ENCODE data around the gene KIF18B.

KIF18B gene

GRCh38 chr17:44947461-44948314 is at the start of gene KIF18B:
TSS of gene KIF18B (minus strand) at chr17:44947773. CDS start at chr17:44936344, 11,429 bp downstream.
- FAIRE-seq = peak; percentile 97

GRCh38 chr17:44996304-44996703 is 48.7 kb upstream of the KIF18B start:
- no peak for FAIRE-seq

GRCh38 chr17:44995436-44996001 is 47.9 kb upstream of the KIF18B start:
- no peak for FAIRE-seq

DNA sequence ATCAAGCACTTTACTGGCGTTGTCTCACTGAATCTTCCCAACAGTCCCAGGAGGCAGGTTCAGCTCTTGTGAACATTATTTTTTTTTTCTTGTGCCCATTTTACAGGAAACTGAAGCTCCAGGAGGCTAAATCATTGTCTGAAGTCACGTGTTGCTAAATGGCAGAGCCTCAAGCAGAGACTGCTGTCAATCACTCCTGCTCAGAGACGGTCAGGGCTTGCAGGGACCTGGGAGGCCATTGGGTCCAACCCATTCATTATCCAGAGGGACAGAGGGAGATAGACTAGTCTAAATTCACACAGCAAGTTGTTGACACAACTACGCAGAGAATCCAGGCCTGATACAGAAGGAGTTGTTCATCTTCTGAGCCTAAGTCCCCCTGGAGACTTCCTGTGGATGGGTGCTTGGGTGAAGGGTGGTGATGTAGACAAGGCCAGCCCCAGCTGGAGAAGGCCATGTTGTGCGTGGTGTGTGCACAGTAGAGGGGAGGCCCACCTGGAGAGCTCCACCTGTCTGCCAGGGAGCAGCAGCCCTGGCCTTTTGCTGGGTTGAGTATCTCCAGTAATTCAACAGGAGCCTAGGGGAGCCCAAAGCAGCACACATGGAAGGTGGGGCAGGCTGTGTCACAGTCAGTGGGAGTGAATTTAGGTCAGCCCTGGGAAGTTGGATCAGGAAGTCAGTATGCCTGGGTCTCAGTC is 44.8 kb upstream of the KIF18B start:
- FAIRE-seq = no peak

- no peak for FAIRE-seq
Measured at GRCh38 chr17:44990994-44991393, 43.4 kb upstream of the KIF18B start.

GRCh38 chr17:44989552-44990138 is 42.1 kb upstream of the KIF18B start:
- no peak for FAIRE-seq

DNA sequence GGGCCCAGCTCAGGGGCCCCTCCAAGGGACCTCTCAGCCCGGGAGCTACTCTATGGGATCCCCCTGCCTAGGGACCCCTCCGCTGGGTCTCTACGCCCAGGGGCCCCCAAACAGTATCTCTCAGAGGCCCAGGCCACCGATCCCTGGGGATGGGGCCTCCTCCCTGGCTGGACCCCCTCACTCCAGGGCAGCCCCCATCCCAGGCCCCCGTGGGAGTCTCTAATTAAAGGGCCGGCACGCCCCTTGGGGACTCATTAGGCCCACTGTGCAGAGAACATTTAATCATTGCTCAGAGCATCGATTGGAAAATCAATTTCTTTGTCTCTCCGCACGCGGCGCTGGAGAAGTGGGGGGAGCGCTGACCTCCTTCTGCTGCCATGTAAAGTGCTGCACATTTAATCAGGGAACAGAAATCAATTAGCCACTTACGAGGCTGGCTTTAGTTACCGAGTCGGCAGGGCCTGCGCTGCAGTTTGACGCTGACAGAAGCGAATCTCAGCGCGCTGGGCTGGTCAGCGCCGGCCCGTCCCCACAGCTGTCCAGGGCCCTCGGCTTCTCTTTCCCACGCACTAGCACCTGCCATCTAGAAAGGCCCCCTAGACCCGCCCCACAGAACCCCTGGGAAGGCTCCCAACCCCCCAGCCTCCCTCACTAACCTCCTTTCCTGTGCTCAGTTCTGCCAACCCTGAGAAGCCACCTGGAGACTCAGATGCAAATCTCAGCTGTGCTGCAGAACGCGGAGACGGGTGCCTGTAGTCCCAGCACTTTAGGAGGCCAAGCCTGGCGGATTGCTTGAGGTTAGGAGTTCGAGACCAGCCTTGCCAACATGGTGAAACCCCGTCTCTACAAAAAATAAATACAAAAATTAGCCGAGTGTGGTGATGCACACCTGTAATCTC is 40.7 kb upstream of the KIF18B start:
- FAIRE-seq = no peak

- FAIRE-seq = no peak
Measured at GRCh38 chr17:44983563-44983962, 36.0 kb upstream of the KIF18B start.

DNA sequence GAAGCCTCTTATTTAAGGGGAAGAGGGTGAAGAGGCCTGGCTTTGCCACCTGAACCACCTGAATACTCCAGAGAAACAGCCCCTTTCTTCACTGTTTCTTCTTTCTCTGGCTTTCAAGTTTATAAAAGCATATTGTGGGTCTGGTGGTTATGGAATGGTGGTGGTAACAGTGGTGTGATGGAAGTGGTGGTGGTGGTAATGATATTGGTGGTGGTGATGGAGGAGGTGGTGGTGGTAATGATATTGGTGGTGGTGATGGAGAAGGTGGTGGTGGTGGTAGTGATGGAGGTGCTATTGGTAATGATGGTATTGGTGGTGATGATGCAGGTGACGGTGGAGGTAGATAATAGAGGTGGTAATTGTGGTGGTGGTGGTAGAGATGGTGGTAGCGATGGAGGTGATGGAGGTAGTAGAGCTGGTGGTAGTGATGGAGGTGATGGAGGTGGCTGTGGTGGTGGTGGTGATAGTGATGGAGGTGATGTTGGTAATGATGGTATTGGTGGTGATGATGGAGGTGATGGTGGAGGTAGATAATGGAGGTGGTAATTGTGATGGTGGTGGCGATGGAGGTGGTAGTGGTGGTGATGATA is 34.6 kb upstream of the KIF18B start:
- FAIRE-seq = no peak

DNA sequence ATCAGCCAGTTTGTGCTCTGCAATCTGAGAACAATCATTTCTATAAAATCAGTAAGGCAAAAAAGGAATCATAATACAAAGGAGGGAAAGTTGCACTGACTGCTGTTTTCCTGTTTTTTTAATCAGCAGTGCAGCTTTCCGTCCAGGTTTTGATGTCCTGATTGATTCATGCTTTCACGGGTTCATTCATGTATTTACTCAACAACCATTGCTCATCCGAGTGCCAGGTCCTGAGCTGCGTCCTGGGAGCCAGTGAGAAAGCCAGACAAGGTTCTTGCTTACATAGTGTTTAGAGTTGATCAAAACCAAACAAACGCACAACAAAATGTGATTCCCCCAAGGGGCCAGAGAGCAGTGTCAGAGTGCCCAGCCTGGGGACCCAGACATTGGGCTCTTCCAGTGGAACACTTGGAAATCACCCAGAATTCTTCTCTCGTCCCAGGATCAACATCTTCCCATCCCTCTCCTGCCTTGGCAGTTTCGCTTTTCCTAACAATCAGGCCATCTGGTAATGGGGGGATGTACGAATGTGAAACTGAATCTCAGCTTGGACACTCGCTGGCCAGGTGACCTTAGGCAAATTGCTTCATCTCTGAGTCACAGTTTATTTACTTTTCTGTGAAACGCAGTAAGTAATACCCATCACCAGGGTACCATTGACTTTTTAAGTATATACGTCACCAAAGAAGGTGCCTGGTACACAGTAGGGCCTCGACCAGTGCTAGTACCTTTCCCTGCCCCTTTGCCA is 33.8 kb upstream of the KIF18B start:
- FAIRE-seq = no peak

- FAIRE-seq = no peak
Measured at GRCh38 chr17:44979426-44979995, 31.9 kb upstream of the KIF18B start.

- FAIRE-seq = no peak
Measured at GRCh38 chr17:44978807-44979206, 31.2 kb upstream of the KIF18B start.

GRCh38 chr17:44977814-44978550 is 30.4 kb upstream of the KIF18B start:
- no peak for FAIRE-seq

DNA sequence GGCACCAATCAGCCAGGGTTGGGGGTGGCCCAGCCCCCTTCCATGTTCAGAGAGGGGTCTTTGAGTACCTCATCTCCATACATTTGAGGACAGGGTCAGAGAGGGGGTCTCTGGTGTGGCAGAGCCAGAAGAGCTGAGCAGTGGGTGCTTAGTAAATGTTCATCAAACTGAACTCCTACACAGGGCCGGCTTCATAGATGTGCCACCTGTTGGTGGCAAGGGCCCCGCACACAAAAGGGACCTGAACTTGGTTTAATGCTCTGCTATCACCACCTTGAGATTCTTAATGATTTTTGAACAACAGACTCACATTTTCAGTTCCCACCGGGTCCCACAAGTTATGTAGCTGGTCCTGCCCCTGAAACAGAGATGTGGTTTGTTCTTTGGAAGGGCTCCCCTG is 29.5 kb upstream of the KIF18B start:
- FAIRE-seq = no peak

GRCh38 chr17:44976206-44976605 is 28.6 kb upstream of the KIF18B start:
- FAIRE-seq = no peak

GRCh38 chr17:44972953-44973352 is 25.4 kb upstream of the KIF18B start:
- no peak for FAIRE-seq

GRCh38 chr17:44971776-44972483 is 24.4 kb upstream of the KIF18B start:
- no peak for FAIRE-seq

GRCh38 chr17:44970136-44970741 is 22.7 kb upstream of the KIF18B start:
- no peak for FAIRE-seq
